GM12872 (cell line): ENCODE measurements around the gene XYLT2.

ENCODE experiments used
- CTCF ChIP-seq: IDR thresholded peaks from 3 replicates; pipeline ENCODE4 v1.5.1; 2011; ENCODE audit warnings: low read depth, mild to moderate bottlenecking, low read length, moderate library complexity; ENCODE audit not compliant: insufficient read depth

Gene XYLT2

GRCh38 chr17:50386510-50386909, 40.6 kb downstream of the XYLT2 start:
- TF ChIP-seq CTCF = no peak

DNA sequence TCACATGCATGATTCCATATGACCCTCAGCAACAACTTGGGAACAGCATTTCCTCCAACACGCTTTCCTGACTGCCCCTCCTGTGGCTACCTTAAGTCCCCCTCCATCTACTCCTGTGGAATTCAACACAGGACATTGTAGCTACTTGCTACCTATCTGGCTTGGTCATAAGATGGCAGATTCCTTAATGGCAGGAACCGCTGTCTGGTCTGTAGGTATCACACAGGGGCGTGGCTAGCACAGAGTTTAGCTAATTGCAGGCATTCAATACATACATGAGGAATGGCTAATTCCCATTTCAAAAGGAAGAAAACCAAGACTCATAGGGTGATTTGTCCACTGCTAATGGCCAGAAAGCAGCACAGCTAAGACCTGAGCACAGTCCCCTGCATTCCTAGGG, 42.8 kb downstream of the XYLT2 start:
- TF ChIP-seq CTCF = no peak

DNA sequence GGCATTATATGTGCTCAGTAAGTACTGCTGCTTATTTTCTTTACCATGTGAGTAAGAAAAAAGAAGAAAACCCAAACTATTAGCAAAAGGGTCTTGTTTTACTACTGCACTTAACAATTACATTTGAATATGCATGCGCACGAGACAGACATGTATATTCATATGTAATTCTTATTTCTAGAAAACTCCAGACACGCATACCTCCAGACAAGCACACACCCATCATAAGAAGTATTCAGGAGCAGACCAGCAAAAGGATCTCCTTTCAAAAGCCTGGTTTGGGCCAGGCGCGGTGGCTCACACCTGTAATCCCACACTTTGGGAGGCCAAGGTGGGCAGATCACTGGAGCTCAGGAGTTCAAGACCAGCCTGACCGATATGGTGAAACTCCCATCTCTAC, 43.6 kb downstream of the XYLT2 start:
- TF ChIP-seq CTCF = no peak

DNA sequence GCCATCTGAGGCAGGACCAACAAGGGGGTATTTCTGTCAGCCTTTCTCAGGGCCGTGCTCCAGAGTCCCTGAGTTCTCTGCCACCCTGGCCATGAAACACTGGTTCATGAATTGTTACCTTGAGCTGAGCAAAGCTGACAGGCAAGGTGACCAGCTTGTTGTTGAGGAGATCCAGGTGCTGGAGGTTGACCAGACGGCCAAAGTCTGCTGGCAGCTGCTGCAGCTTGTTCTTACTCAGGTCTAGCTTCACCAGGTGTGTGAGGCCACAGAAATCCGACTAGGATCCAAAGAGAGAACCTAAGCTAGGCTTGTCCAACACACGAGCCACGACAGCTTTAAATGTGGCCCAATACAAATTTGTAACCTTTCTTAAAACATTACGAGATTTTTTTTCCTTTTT, 46.7 kb downstream of the XYLT2 start:
- no peak for TF ChIP-seq CTCF

DNA sequence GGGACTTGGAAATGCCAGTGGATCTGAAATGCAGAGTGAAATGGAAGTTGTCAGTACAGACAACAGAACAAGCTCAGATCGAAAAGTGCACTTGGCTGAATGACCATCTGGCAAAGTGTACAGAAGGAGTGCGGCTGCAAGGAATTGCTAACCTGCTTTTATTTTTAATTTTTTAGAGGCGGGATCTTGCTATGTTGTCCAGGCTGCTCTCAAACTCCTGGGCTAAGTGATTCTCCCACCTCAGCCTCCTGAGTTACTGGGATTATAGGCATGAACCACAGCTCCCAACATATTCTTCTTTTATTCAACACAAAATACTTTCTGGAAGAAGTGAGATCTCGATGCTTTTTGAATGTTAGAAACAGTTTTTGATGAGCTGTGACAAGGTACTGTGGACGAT, 47.8 kb downstream of the XYLT2 start:
- no peak for TF ChIP-seq CTCF

- TF ChIP-seq CTCF = no peak
These were observed 48.8 kb downstream of the XYLT2 start for GRCh38 chr17:50394711-50395110.

DNA sequence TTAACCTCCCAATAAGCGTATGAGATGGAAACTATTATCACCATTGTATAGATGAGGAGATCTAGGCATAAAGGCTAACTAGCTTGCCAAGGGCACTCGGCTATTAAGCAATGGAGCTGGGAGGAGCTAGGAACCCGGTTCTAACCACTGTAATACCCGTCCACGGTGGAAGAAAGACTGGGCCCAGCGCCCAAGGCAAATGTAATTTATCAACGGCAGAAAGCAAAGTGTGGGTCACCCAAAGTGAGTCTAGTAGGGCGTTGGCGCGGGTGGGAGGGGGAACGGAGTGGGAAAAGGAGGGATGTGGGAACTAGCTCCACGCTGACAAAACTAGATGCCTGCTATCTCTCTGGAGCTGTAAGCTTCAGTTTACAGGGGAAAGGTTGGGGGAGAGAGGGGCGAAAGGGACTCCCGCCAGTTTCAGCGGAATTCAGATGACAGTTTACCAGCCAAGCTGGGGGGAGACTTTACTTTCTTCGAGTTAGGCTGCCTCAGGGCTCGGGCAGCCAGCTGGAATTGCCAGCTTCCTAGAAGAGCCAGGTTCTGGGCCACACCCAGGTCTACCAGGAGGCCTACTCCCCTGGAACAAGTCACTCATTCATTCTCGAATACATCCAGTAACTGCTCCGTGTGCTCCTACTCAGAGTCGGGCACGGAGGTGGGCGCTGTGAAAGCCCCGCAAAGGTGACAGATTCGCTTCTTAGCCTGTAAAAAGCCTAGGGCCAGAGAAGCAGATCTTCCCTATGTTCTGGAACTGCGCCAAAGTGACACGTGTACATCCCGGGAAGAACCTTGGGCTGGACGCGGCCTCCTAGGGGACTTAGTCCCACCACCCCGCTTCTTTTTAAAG, 50.6 kb downstream of the XYLT2 start:
- TF ChIP-seq CTCF = no peak
